K562 (cell line): Measurements from ENCODE around the gene GAB2. TPM values are rescaled to one million over a fixed set of nuclear protein-coding genes. Genes with fewer than 3 reads are reported as not detected.

Experiments used
- ARID1B ChIP-seq: fragments of 450-650 bp; IDR thresholded peaks from 2 replicates; pipeline ENCODE4 v1.6.1; 2016; ENCODE audit warnings: antibody characterized with exemption, mild to moderate bottlenecking, inconsistent platforms
- CBX5 ChIP-seq: IDR thresholded peaks from 2 replicates; pipeline ENCODE4 v1.6.1; 2014; ENCODE audit warnings: low read depth, borderline replicate concordance
- CHD2 ChIP-seq: IDR thresholded peaks from 2 replicates; pipeline ENCODE4 v1.6.1; 2011; ENCODE audit warnings: low read depth, low read length
- CREBBP ChIP-seq: IDR thresholded peaks from one replicate; pipeline ENCODE4 v1.6.1; 2012; ENCODE audit warnings: low read depth, mild to moderate bottlenecking, control low read depth, inconsistent platforms, low read length
- ELF1 ChIP-seq: fragments of 200-800 bp; sonication (Bioruptor generic); IDR thresholded peaks from 2 replicates; pipeline ENCODE4 v1.6.1; 2016; ENCODE audit warnings: missing genetic modification characterization, missing compliant biosample characterization
- GTF2E2 ChIP-seq: fragments of 200-800 bp; sonication (Bioruptor generic); IDR thresholded peaks from 2 replicates; pipeline ENCODE4 v1.6.1; 2016; ENCODE audit warnings: missing genetic modification characterization, missing compliant biosample characterization
- KDM4B ChIP-seq, 2 experiments: fragments of 450-650 bp in 1 of 2; sonication (generic) in 1 of 2; IDR thresholded peaks; 2 replicates each; pipeline ENCODE4 v1.6.1; 2016 to 2017; ENCODE audit warnings: borderline replicate concordance in 2 of 2, antibody characterized with exemption in 1 of 2, low read depth in 1 of 2, mild to moderate bottlenecking in 1 of 2
- MYNN ChIP-seq, 2 experiments: sonication (generic); formaldehyde crosslinking in 1 of 2; IDR thresholded peaks; 2 replicates each; pipeline versions ENCODE4 v1.5.0 to v1.6.1; 2016 to 2020; ENCODE audit warnings: antibody characterized with exemption in 1 of 2, missing genetic modification reagents in 1 of 2
- NELFE ChIP-seq: IDR thresholded peaks from 2 replicates; pipeline ENCODE4 v1.6.1; 2011; ENCODE audit warnings: mild to moderate bottlenecking; ENCODE audit not compliant: insufficient read depth, insufficient read length
- SIX5 ChIP-seq, 2 experiments: IDR thresholded peaks; 2 replicates each; pipeline ENCODE4 v1.6.1; 2011; ENCODE audit warnings: low read length in 2 of 2, borderline replicate concordance in 1 of 2, low read depth in 1 of 2, mild to moderate bottlenecking in 1 of 2, moderate library complexity in 1 of 2; ENCODE audit not compliant: insufficient read depth in 1 of 2
- YY1 ChIP-seq, 3 experiments: IDR thresholded peaks; 2 replicates each; pipeline ENCODE4 v1.6.1; 2011; ENCODE audit warnings: low read length in 2 of 3, mild to moderate bottlenecking in 2 of 3, moderate library complexity in 2 of 3, borderline replicate concordance in 1 of 3, control low read depth in 1 of 3, low read depth in 1 of 3; ENCODE audit not compliant: insufficient read depth in 3 of 3, insufficient replicate concordance in 2 of 3, control insufficient read depth in 1 of 3, insufficient read length in 1 of 3; ENCODE audit errors: extremely low read depth in 1 of 3
- ZNF24 ChIP-seq: fragments of 450-650 bp; IDR thresholded peaks from 2 replicates; pipeline ENCODE4 v1.6.1; 2016
- ZNF512 ChIP-seq: IDR thresholded peaks from 2 replicates; pipeline ENCODE4 v1.6.1; 2016; ENCODE audit warnings: missing genetic modification characterization, missing compliant biosample characterization
- ZNF668 ChIP-seq: fragments of 250-450 bp; sonication (Bioruptor Pico); IDR thresholded peaks from 2 replicates; pipeline ENCODE4 v1.8.0; 2022; ENCODE audit warnings: mild to moderate bottlenecking, inconsistent platforms
- ZNF785 ChIP-seq: fragments of 250-450 bp; sonication (Bioruptor Pico); IDR thresholded peaks from 2 replicates; pipeline ENCODE4 v1.4.0; 2020; ENCODE audit warnings: mild to moderate bottlenecking
- polyA plus RNA-seq, 8 experiments: library from polyadenylated mRNA; depleted of rRNA in 4 of 8; stranded (reverse) in 5 of 8; unstranded in 3 of 8; fragments of >200 nt; fragmentation: Nextera tagmentation in 2 of 8; fragmentation: Illumina TruSeq in 1 of 8; extraction: Ambion mirVana in 2 of 8; extraction: Trizol in 1 of 8; gene quantifications; 2 replicates each; pipeline versions ENCODE4 v1.2.1 to v1.2.3, GENCODE V29; 2011 to 2014; ENCODE audit warnings: inconsistent platforms in 1 of 8, missing spikeins in 1 of 8
- total RNA-seq, 7 experiments: library from RNA; depleted of rRNA in 6 of 7; stranded (reverse); fragments of >200 nt in 6 of 7; fragmentation: Illumina TruSeq in 2 of 7; extraction: Trizol in 2 of 7; gene quantifications; 2 replicates each; pipeline versions ENCODE4 v1.2.1 to v1.2.3, GENCODE V29; 2011 to 2021; ENCODE audit warnings: low replicate concordance in 1 of 7
- TF ChIP-seq, protein P1 (sequence below): fragments of 250-450 bp; sonication (Bioruptor Pico); IDR thresholded peaks from 2 replicates; pipeline ENCODE4 v1.5.0; 2020; ENCODE audit warnings: mild to moderate bottlenecking, borderline replicate concordance
- TF ChIP-seq, protein P2 (sequence below): fragments of 450-650 bp; IDR thresholded peaks from 2 replicates; pipeline ENCODE4 v1.6.1; 2017; ENCODE audit warnings: antibody characterized with exemption, mild to moderate bottlenecking

The GAB2 gene
- total and polyA plus RNA-seq, 9 of the 15 experiments (the other 6 are each of a cell fraction or from before 2014, with no cell fraction given): 2.3 to 35.2 (median 16.1) TPM

GRCh38 chr11:78289552-78290292 is 127.9 kb downstream of the GAB2 start (continued):
- TF ChIP-seq ZNF668 (CRISPR knock-in tag) (peak; percentile 14; the same call in 1 of the 2 replicates), GTF2E2 (tag) (peak; percentile 76; the same call in 1 of the 2 replicates), ZNF512 (peak; percentile 15; the same call in 1 of the 2 replicates), ELF1 (0 out of 2 replicates have a peak, but pooled peaks have one; percentile 55), CBX5 (no peak), KDM4B (IDR thresholded peaks at IDR 0.05; ENCODE audit: borderline replicate concordance in 2 of 2, low read depth in 1 of 2) (no peak), ARID1B (no peak), CREBBP (no peak), ZNF24 (no peak), ZNF785 (CRISPR knock-in tag) (no peak), YY1 (IDR thresholded peaks at IDR 0.05; ENCODE audit: borderline replicate concordance in 1 of 3, control insufficient read depth in 1 of 3, extremely low read depth in 1 of 3, insufficient read depth in 3 of 3, insufficient read length in 1 of 3, insufficient replicate concordance in 2 of 3, low read depth in 1 of 3, low read length in 2 of 3) (no peak), MYNN (IDR thresholded peaks at IDR 0.05) (no peak), MYNN (CRISPR knock-in tag; IDR thresholded peaks at IDR 0.05) (no peak), SIX5 (IDR thresholded peaks at IDR 0.05; ENCODE audit: borderline replicate concordance in 1 of 2, insufficient read depth in 1 of 2, low read depth in 1 of 2, low read length in 2 of 2) (no peak), NELFE (no peak), CHD2 (no peak)
- TF ChIP-seq, protein P1, sequence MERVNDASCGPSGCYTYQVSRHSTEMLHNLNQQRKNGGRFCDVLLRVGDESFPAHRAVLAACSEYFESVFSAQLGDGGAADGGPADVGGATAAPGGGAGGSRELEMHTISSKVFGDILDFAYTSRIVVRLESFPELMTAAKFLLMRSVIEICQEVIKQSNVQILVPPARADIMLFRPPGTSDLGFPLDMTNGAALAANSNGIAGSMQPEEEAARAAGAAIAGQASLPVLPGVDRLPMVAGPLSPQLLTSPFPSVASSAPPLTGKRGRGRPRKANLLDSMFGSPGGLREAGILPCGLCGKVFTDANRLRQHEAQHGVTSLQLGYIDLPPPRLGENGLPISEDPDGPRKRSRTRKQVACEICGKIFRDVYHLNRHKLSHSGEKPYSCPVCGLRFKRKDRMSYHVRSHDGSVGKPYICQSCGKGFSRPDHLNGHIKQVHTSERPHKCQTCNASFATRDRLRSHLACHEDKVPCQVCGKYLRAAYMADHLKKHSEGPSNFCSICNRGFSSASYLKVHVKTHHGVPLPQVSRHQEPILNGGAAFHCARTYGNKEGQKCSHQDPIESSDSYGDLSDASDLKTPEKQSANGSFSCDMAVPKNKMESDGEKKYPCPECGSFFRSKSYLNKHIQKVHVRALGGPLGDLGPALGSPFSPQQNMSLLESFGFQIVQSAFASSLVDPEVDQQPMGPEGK: no peak
- TF ChIP-seq, protein P2, sequence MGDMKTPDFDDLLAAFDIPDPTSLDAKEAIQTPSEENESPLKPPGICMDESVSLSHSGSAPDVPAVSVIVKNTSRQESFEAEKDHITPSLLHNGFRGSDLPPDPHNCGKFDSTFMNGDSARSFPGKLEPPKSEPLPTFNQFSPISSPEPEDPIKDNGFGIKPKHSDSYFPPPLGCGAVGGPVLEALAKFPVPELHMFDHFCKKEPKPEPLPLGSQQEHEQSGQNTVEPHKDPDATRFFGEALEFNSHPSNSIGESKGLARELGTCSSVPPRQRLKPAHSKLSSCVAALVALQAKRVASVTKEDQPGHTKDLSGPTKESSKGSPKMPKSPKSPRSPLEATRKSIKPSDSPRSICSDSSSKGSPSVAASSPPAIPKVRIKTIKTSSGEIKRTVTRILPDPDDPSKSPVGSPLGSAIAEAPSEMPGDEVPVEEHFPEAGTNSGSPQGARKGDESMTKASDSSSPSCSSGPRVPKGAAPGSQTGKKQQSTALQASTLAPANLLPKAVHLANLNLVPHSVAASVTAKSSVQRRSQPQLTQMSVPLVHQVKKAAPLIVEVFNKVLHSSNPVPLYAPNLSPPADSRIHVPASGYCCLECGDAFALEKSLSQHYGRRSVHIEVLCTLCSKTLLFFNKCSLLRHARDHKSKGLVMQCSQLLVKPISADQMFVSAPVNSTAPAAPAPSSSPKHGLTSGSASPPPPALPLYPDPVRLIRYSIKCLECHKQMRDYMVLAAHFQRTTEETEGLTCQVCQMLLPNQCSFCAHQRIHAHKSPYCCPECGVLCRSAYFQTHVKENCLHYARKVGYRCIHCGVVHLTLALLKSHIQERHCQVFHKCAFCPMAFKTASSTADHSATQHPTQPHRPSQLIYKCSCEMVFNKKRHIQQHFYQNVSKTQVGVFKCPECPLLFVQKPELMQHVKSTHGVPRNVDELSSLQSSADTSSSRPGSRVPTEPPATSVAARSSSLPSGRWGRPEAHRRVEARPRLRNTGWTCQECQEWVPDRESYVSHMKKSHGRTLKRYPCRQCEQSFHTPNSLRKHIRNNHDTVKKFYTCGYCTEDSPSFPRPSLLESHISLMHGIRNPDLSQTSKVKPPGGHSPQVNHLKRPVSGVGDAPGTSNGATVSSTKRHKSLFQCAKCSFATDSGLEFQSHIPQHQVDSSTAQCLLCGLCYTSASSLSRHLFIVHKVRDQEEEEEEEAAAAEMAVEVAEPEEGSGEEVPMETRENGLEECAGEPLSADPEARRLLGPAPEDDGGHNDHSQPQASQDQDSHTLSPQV: peak; percentile 11; the same call in 1 of the 2 replicates
